IMR-90 (cell line): ENCODE data around the gene BCAS4. TPM values are rescaled to one million over a fixed set of nuclear protein-coding genes. Genes with fewer than 3 reads are reported as not detected.

Experiments
- ATAC-seq: fragments of 200-7000 bp; cut with Tn5 transposase; 2 replicates; pipeline ENCODE4 v1.9.1; 2020; ENCODE audit warnings: low read depth, mild to moderate bottlenecking, moderate library complexity
- BruUV-seq: library from RNA; stranded (reverse); fragments of 400-500 nt; replicated peaks from 2 replicates; lab custom pipeline; 2021; lab: Mats Ljungman, UMichigan
- CTCF ChIA-PET: fragments of 300-600 bp; formaldehyde crosslinking; extraction: SDS; loops from one replicate; lab custom pipeline; 2021; ENCODE audit warnings: antibody characterized with exemption; lab: Yijun Ruan, JAX
- POLR2A ChIA-PET: fragments of 300-600 bp; sonication (Branson Sonifier 250); formaldehyde crosslinking; loops from one replicate; lab custom pipeline; 2022; ENCODE audit warnings: antibody characterized with exemption; ENCODE audit not compliant: unreplicated experiment; lab: Charles Lee
- DNase-seq: peaks from one replicate; pipeline ENCODE4 v3.0.0; 2013
- H2AFZ ChIP-seq: replicated peaks from 2 replicates; pipeline ENCODE3; 2013; ENCODE audit warnings: low read length, mild to moderate bottlenecking; ENCODE audit not compliant: poor library complexity
- H2AK5ac ChIP-seq: 2 replicates; pipeline ENCODE4 v1.6.1; 2013; ENCODE audit warnings: low read depth, low read length, inconsistent platforms
- H2AK9ac ChIP-seq: replicated peaks from 2 replicates; pipeline ENCODE3; 2013; ENCODE audit warnings: mild to moderate bottlenecking, low read depth, low read length, moderate library complexity; ENCODE audit not compliant: poor library complexity
- H2BK120ac ChIP-seq: 2 replicates; pipeline ENCODE4 v1.6.1; 2013; ENCODE audit warnings: low read depth, low read length, inconsistent platforms
- H2BK15ac ChIP-seq: 3 replicates; pipeline ENCODE4 v1.6.1; 2013; ENCODE audit warnings: low read depth, low read length, inconsistent platforms
- H2BK20ac ChIP-seq: 2 replicates; pipeline ENCODE4 v1.6.1; 2013; ENCODE audit warnings: low read depth, mild to moderate bottlenecking, inconsistent platforms, low read length, moderate library complexity
- H2BK5ac ChIP-seq: 2 replicates; pipeline ENCODE4 v1.6.1; 2013; ENCODE audit warnings: mild to moderate bottlenecking, low read depth, low read length, inconsistent platforms; ENCODE audit not compliant: poor library complexity, severe bottlenecking
- H3K14ac ChIP-seq: replicated peaks from 2 replicates; pipeline ENCODE4 v1.6.1; 2013; ENCODE audit warnings: low read depth, low read length, inconsistent platforms
- H3K18ac ChIP-seq: 2 replicates; pipeline ENCODE4 v1.6.1; 2013; ENCODE audit warnings: low read depth, low read length, control low read depth
- H3K23ac ChIP-seq: 2 replicates; pipeline ENCODE4 v1.6.1; 2013; ENCODE audit warnings: low read depth, low read length, inconsistent platforms
- H3K27ac ChIP-seq: 2 replicates; pipeline ENCODE4 v1.5.1; 2013; ENCODE audit warnings: mild to moderate bottlenecking, control low read depth, low read length; ENCODE audit not compliant: insufficient read depth
- H3K27me3 ChIP-seq: 2 replicates; pipeline ENCODE4 v1.6.1; 2013; ENCODE audit warnings: low read length; ENCODE audit not compliant: control insufficient read depth, insufficient read depth
- H3K36me3 ChIP-seq: 2 replicates; pipeline ENCODE4 v1.6.1; 2013; ENCODE audit warnings: low read length, mixed read lengths; ENCODE audit not compliant: control insufficient read depth, insufficient read depth
- H3K4ac ChIP-seq: 2 replicates; pipeline ENCODE4 v1.6.1; 2013; ENCODE audit warnings: low read depth, low read length, inconsistent platforms
- H3K4me1 ChIP-seq: 2 replicates; pipeline ENCODE4 v1.6.1; 2013; ENCODE audit warnings: low read length, mixed read lengths; ENCODE audit not compliant: control insufficient read depth, insufficient read depth
- H3K4me2 ChIP-seq: 2 replicates; pipeline ENCODE4 v1.6.1; 2013; ENCODE audit warnings: low read depth, mild to moderate bottlenecking, control low read depth, low read length, moderate library complexity
- H3K4me3 ChIP-seq: 2 replicates; pipeline ENCODE4 v1.5.1; 2013; ENCODE audit warnings: low read depth, mild to moderate bottlenecking, control low read depth, low read length, moderate library complexity; ENCODE audit not compliant: insufficient read depth
- H3K56ac ChIP-seq: 2 replicates; pipeline ENCODE4 v1.6.1; 2013; ENCODE audit warnings: low read length, inconsistent platforms; ENCODE audit not compliant: insufficient read depth; ENCODE audit errors: extremely low read depth
- H3K79me1 ChIP-seq, 2 experiments: 2 replicates each; pipeline ENCODE4 v1.6.1; 2013; ENCODE audit warnings: low read length in 2 of 2, inconsistent platforms in 1 of 2, low read depth in 1 of 2
- H3K9ac ChIP-seq: 2 replicates; pipeline ENCODE4 v1.6.1; 2013; ENCODE audit warnings: low read depth, low read length, control low read depth
- H3K9me1 ChIP-seq: 2 replicates; pipeline ENCODE4 v1.6.1; 2013; ENCODE audit warnings: low read length, inconsistent platforms; ENCODE audit not compliant: insufficient read depth
- H3K9me3 ChIP-seq: 2 replicates; pipeline ENCODE4 v1.6.1; 2013; ENCODE audit warnings: low read length; ENCODE audit not compliant: control insufficient read depth, insufficient read depth
- H4K20me1 ChIP-seq: 2 replicates; pipeline ENCODE4 v1.6.1; 2013; ENCODE audit warnings: low read length, inconsistent platforms; ENCODE audit not compliant: insufficient read depth
- H4K5ac ChIP-seq: 2 replicates; pipeline ENCODE4 v1.6.1; 2013; ENCODE audit warnings: mild to moderate bottlenecking, low read depth, low read length, control low read depth
- H4K8ac ChIP-seq, 2 experiments: 2 replicates each; pipeline ENCODE4 v1.6.1; 2013; ENCODE audit warnings: low read depth in 2 of 2, low read length in 2 of 2, control low read depth in 1 of 2, inconsistent platforms in 1 of 2
- H4K91ac ChIP-seq: 2 replicates; pipeline ENCODE4 v1.6.1; 2013; ENCODE audit warnings: low read depth, low read length, inconsistent platforms; ENCODE audit not compliant: insufficient read depth
- BHLHE40 ChIP-seq: fragments of 150-350 bp; IDR thresholded peaks from 2 replicates; pipeline ENCODE4 v1.6.1; 2016; ENCODE audit warnings: mild to moderate bottlenecking, low read depth, low read length
- CEBPB ChIP-seq: IDR thresholded peaks from 2 replicates; pipeline ENCODE4 v1.6.1; 2012; ENCODE audit warnings: low read depth, low read length, improper control_type of control experiment
- ELK1 ChIP-seq: fragments of 150-350 bp; IDR thresholded peaks from 2 replicates; pipeline ENCODE4 v1.6.1; 2016; ENCODE audit warnings: low read depth, mild to moderate bottlenecking, low read length, moderate library complexity, borderline replicate concordance
- FOS ChIP-seq: fragments of 150-350 bp; IDR thresholded peaks from 2 replicates; pipeline ENCODE4 v1.6.1; 2016; ENCODE audit warnings: low read depth, low read length
- MAFK ChIP-seq: IDR thresholded peaks from 2 replicates; pipeline ENCODE4 v1.6.1; 2012; ENCODE audit warnings: low read depth, low read length, improper control_type of control experiment
- MAZ ChIP-seq: IDR thresholded peaks from 2 replicates; pipeline ENCODE4 v1.6.1; 2012; ENCODE audit warnings: low read depth, mild to moderate bottlenecking, low read length, improper control_type of control experiment, moderate library complexity, borderline replicate concordance
- MXI1 ChIP-seq: IDR thresholded peaks from 2 replicates; pipeline ENCODE4 v1.6.1; 2012; ENCODE audit warnings: low read depth, mild to moderate bottlenecking, low read length, moderate library complexity, borderline replicate concordance
- NFE2L2 ChIP-seq: fragments of 150-350 bp; IDR thresholded peaks from 2 replicates; pipeline ENCODE4 v1.6.1; 2016; ENCODE audit warnings: low read depth, mild to moderate bottlenecking, low read length
- POLR2A ChIP-seq: IDR thresholded peaks from 2 replicates; pipeline ENCODE4 v1.6.1; 2012; ENCODE audit warnings: mild to moderate bottlenecking, low read depth, low read length
- RAD21 ChIP-seq: IDR thresholded peaks from 2 replicates; pipeline ENCODE4 v1.6.1; 2012; ENCODE audit warnings: low read length, improper control_type of control experiment
- RCOR1 ChIP-seq: IDR thresholded peaks from 2 replicates; pipeline ENCODE4 v1.6.1; 2012; ENCODE audit warnings: mild to moderate bottlenecking, low read length, improper control_type of control experiment; ENCODE audit not compliant: insufficient replicate concordance
- RFX5 ChIP-seq: IDR thresholded peaks from 2 replicates; pipeline ENCODE4 v1.8.0; 2012; ENCODE audit warnings: low read depth, mild to moderate bottlenecking, low read length, moderate library complexity
- SMC3 ChIP-seq: fragments of 150-350 bp; IDR thresholded peaks from 2 replicates; pipeline ENCODE4 v1.6.1; 2016; ENCODE audit warnings: low read depth, mild to moderate bottlenecking, antibody characterized with exemption, low read length, moderate library complexity
- WGBS, 2 experiments: methylation state at CpG; one replicate each; pipeline versions ENCODE4 v1.1.5 to v1.1.7; 2013; ENCODE audit warnings: missing lambda C conversion rate in 2 of 2; ENCODE audit not compliant: insufficient read length in 1 of 2; ENCODE audit errors: extremely low coverage in 2 of 2; 5-methylcytosine and 5-hydroxymethylcytosine counted together
- dilution Hi-C: fragments of 300-500 bp; cut with HindIII; formaldehyde crosslinking; loops from one replicate; pipeline ENCODE4 v1.14.3; 2018; ENCODE audit warnings: low sequenced_read_pairs; ENCODE audit not compliant: unreplicated experiment
- in situ Hi-C: fragments of 300-500 bp; cut with MboI; formaldehyde crosslinking; loops from 3 replicates; pipeline ENCODE4 v1.14.3; 2019; ENCODE audit warnings: low sequenced_read_pairs, inconsistent platforms, mixed read lengths
- intact Hi-C: fragments of 100-400 bp; cut with micrococcal nuclease; formaldehyde crosslinking; loops from 2 replicates; pipeline ENCODE4 v1.10.0; 2022
- polyA plus RNA-seq, 3 experiments: library from polyadenylated mRNA; depleted of rRNA; stranded (reverse); fragments of >200 nt; gene quantifications; 2 replicates each; pipeline ENCODE4 v1.2.3, GENCODE V29; 2012; ENCODE audit warnings: low replicate concordance in 1 of 3
- total RNA-seq: library from RNA; depleted of rRNA; stranded (reverse); fragments of >200 nt; gene quantifications from 2 replicates; pipeline ENCODE4 v1.2.3, GENCODE V29; 2012
- TF ChIP-seq, protein P1 (sequence below): conservative IDR thresholded peaks from 2 replicates; pipeline ENCODE4 v1.5.1; 2012; ENCODE audit warnings: mild to moderate bottlenecking, low read depth, low read length, improper control_type of control experiment
- TF ChIP-seq, protein P2 (sequence below): fragments of 150-350 bp; IDR thresholded peaks from 2 replicates; pipeline ENCODE4 v1.6.1; 2017; ENCODE audit warnings: mild to moderate bottlenecking, antibody characterized with exemption, low read length, low read depth

The BCAS4 gene
- total and polyA plus RNA-seq, 2 of the 4 experiments (the other 2 are of a cell fraction), result 42.7 to 47.5 TPM

- Histone ChIP-seq H2AFZ (no peak overlapping the region), H2BK5ac (no peak overlapping the region), H3K4me1 (peaks cover 5% of the 10 kb centered on the region; the same call in 1 of the 2 replicates), H3K23ac (no peak overlapping the region), H3K27ac (no peak overlapping the region), H4K5ac (no peak overlapping the region), H3K4me2 (no peak overlapping the region), H3K14ac (no peak overlapping the region), H3K18ac (no peak overlapping the region), H3K9me3 (no peaks in the 10 kb centered on the region), H3K9ac (no peak overlapping the region), H2AK9ac (peak overlapping the region; percentile 65), H3K36me3 (no peaks in the 10 kb centered on the region), H4K20me1 (0 out of 2 replicates have a peak, but pooled peaks cover 5% of the 10 kb centered on the region), H3K4ac (no peak overlapping the region), H2BK20ac (no peak overlapping the region), H3K56ac (no peak overlapping the region), H2BK120ac (no peak overlapping the region), H3K4me3 (no peak overlapping the region), H3K79me1 (peaks cover 0 to 5% of the 10 kb centered on the region in 2 experiments; a peak in 2 of 4 replicates), H2BK15ac (no peak overlapping the region), H4K8ac (no peak overlapping the region), H2AK5ac (no peak overlapping the region), H3K27me3 (no peaks in the 10 kb centered on the region), H4K91ac (no peak overlapping the region), H3K9me1 (0 out of 2 replicates have a peak, but pooled peaks cover 3% of the 10 kb centered on the region)
- in situ Hi-C loops, result no loop called here
- ChIA-PET CTCF (no interaction called here), POLR2A (no interaction called here)
- ATAC-seq (no peak), DNase-seq (no peak)
- no TSS peak for BruUV-seq
- dilution Hi-C loops, result no loop called here
- 73% methylated on average over 10 of the region's 18 CpGs; no CpG with 5 or more reads in 1 of the 2 experiments for WGBS, 2 experiments
- intact Hi-C loops, result no loop called here
- TF ChIP-seq MAFK (no peak), BHLHE40 (no peak), MAZ (no peak), RAD21 (no peak), ELK1 (no peak), SMC3 (no peak), RCOR1 (no peak), RFX5 (no peak), MXI1 (no peak), CEBPB (no peak), POLR2A (no peak), FOS (no peak), NFE2L2 (no peak)
- TF ChIP-seq, protein P1, sequence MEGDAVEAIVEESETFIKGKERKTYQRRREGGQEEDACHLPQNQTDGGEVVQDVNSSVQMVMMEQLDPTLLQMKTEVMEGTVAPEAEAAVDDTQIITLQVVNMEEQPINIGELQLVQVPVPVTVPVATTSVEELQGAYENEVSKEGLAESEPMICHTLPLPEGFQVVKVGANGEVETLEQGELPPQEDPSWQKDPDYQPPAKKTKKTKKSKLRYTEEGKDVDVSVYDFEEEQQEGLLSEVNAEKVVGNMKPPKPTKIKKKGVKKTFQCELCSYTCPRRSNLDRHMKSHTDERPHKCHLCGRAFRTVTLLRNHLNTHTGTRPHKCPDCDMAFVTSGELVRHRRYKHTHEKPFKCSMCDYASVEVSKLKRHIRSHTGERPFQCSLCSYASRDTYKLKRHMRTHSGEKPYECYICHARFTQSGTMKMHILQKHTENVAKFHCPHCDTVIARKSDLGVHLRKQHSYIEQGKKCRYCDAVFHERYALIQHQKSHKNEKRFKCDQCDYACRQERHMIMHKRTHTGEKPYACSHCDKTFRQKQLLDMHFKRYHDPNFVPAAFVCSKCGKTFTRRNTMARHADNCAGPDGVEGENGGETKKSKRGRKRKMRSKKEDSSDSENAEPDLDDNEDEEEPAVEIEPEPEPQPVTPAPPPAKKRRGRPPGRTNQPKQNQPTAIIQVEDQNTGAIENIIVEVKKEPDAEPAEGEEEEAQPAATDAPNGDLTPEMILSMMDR, result no peak
- TF ChIP-seq, protein P2, sequence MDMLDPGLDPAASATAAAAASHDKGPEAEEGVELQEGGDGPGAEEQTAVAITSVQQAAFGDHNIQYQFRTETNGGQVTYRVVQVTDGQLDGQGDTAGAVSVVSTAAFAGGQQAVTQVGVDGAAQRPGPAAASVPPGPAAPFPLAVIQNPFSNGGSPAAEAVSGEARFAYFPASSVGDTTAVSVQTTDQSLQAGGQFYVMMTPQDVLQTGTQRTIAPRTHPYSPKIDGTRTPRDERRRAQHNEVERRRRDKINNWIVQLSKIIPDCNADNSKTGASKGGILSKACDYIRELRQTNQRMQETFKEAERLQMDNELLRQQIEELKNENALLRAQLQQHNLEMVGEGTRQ, result no peak
Measured at GRCh38 chr20:50854506-50855249, 59.8 kb downstream of the BCAS4 start.
